Stimulated activated CD4-positive, alpha-beta T cell treated with anti-CD3 and anti-CD28 coated beads, Interleukin-4, amount 100 ng/mL, for 4 hours (primary cell): ENCODE results near the gene SCAANT1.

Experiments used
- DNase-seq, 2 experiments: peaks; one replicate each; pipeline ENCODE4 v3.0.0-alpha.2; 2020

The SCAANT1 gene

DNA sequence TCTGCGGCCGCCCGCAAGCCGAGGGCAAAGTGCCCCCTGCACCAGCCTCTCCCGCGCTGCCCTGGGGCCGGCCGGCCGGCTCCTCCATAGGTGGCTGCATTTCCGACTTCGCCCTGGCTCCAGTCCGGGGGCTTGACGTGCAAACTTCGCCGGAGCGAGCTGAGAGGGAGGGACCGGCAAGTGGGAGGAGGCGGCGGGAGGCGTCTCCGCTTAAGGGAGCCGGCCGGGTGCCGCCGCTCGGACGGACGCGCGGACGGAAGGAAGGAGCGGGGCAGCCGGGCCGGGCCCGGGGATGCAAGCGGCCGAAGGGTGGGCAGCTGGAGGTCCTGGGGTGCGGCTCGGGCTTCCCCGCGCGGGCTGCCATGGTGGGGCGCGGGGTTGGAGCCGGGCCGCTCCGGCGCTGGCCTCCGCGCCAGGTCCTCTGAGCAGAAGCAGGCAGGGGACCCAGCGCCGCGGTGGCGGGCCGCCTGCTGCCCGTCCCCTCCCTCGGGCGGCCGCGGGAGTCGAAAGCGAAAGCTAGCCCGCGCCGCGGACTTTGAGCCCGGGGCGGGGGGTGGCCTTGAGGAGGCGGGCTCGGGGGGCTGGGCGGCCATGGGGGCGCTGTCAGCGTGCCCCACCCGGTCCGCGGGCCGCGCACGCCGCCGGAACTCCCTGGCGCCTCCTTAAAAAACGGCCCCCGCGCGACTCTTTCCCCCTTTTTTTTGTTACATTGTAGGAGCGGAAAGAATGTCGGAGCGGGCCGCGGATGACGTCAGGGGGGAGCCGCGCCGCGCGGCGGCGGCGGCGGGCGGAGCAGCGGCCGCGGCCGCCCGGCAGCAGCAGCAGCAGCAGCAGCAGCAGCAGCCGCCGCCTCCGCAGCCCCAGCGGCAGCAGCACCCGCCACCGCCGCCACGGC, at the start of gene SCAANT1:
Gene SCAANT1 (minus strand): TSS at position 511 of the 895 bp plus-strand sequence.
- DNase-seq: peak; percentile 78 to 86

- no peak for DNase-seq
Observed at GRCh38 chr3:63961891-63962290, 49.7 kb upstream of the SCAANT1 start.

DNA sequence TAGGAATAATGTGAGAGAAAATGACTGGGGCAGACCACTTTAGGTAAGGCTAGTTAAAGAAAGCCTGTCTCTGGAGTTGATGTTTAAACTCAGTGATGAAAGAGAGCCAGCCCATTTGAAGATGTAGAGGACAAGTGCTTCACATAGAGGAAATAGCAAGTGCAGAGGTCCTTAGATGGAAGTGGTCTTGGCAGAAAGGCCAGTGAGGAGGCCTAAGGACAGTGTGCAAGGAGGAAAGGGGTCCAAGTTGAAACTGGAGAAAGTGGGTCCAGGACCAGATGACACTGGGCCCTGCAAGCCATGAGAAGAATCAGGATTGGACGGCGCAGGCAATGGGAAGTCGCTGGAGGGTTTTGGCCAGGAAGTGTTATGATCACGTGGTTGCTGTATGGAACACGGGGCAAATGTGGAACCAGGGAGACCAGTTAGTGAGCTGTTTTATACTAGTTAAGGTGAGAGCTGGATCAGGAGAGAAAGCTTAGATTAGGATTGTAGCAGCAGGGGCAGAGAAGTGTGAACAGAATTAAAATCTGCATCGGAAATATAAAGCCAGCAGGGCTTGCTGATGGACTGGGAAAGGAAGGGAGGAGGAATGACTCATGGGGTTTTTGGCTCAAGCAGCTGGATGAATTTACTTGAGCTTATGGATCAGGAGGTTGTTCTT, 48.0 kb upstream of the SCAANT1 start:
- no peak for DNase-seq

DNA sequence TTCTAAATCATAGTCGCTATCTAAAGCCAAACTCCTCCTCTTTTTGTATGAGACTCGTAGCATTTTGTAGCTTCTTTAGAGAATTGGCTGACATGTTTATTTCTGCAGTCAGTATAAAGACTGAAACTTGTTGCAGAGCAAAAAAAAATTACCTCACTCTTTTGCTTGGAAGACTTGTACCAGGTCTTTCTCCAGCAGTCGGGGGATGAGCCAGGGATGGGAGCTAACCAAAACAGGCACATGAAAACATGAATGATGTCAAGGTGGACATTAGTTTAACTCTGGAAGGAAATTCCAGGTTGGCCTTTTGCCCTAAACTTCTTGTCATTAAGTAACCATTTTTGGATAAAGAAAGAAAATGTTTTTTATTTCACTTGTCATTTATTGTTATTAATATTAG, 47.0 kb upstream of the SCAANT1 start:
- DNase-seq: no peak

DNA sequence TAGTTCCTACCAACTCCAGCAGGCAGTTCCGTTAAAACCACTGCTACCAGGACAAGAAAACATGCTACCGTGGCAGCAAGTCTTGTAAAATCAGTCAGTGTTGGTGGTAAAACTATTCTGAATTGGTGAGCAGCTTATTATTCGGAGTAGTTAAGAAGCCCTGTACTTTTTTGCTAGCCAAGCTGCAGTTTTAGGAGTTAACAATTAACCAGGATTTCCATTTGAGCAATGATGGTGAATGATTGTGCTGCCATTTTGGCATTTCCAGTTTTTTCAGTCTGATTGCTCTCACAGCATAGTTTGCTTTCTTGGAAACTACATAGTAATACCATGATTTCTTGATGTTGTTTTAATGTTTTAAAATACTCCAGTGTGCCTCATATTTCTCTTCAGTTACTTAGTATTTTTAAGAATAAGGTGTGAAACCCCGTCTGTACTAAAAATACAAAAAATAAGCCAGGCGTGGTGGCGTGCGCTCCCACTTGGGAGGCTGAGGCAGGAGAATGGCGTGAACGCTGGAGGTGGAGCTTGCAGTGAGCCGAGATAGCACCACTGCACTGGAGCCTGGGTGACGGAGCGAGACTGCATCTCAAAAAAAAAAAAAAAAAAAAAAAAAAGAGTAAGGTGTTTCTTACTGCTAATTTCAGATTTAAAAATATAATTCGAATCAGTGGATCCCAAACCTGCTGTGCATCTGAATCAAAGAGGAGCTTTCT, 43.8 kb upstream of the SCAANT1 start:
- DNase-seq: no peak

GRCh38 chr3:63955036-63955650, 43.0 kb upstream of the SCAANT1 start:
- no peak for DNase-seq

- no peak for DNase-seq
Observed at GRCh38 chr3:63954182-63954581, 42.0 kb upstream of the SCAANT1 start.

GRCh38 chr3:63952248-63952594, 40.0 kb upstream of the SCAANT1 start:
- DNase-seq: no peak

DNA sequence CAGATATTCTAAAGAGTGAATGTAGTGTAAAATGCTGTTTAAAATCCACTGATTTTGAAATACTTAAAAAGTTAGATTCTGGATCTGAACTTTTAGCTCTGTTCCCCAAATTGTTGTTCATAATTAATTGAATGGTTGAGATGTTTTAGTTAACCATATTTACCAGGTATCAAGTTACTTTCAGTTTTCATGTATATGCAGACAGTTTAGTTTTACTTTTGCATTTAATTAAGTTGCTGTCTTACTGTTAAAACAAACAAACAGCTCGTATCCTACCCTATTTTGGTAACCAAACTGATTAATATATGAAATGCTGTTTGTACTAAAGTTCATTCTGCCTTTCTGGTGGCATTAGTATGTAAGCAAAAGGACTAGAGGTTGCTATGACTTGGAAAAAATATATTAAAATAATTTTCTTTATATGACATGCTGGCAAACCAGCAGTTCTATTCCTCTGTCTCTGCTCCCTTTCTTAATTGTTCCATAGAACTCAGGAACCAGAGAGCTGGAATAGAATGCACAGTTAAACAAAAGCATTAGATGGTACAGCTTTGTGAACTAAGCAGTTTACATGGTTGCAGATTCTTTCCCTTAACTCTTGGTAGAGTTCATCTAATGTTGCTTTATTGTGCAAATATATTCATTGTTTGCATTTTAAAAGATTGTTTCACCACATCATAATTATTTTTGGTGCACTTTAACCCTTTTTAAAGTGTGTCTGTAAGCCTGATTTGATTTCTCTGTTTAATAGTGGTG, 39.5 kb upstream of the SCAANT1 start:
- DNase-seq: no peak

GRCh38 chr3:63950698-63951097, 38.5 kb upstream of the SCAANT1 start:
- no peak for DNase-seq

- DNase-seq: no peak
Observed at GRCh38 chr3:63949005-63949404, 36.8 kb upstream of the SCAANT1 start.

- no peak for DNase-seq
Observed at GRCh38 chr3:63947594-63947993, 35.4 kb upstream of the SCAANT1 start.

GRCh38 chr3:63946753-63947152, 34.6 kb upstream of the SCAANT1 start:
- no peak for DNase-seq

DNA sequence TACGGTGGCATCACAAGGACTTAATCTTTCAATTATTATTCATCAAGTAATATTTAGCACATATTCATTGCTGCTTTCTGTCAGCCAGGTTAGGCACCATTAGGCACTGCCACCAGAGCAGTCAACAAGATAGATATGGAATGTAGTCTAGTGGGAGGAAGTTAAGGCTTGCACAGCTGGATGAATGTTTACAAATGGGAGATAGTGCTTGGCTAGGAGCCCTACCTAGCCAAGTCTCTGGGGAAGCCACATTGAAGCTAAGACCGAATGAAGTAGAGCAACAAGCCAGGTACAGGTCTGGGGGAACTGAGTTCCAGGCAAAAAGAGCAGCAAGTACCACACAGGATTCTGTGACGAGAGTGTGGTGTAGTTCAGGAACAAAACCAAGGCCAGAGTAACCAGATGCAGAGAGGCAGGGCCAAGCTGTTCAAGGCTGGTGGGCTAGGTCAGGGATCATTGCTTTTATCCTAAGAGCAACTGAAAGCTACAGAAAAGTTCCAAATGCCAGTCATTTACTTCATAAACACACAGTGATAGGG, 33.4 kb upstream of the SCAANT1 start:
- DNase-seq: no peak

GRCh38 chr3:63943678-63944077, 31.5 kb upstream of the SCAANT1 start:
- no peak for DNase-seq

GRCh38 chr3:63942528-63942927, 30.3 kb upstream of the SCAANT1 start:
- no peak for DNase-seq

DNA sequence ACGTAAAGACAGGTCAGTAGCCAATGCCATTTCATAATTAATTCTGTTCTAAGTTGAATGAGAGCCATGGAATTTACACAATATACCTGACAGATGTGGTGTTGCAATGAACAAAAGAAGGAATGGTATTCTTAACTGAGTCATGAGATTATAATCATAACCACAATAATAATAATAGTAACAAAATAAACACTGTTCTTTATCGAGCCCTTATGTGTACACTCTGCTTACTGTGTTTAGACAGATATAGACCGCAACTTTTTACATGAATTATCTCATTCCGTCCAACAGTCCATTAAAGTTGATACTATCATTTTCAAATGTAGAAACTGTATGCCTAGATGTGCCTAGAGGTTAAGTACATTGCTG, 28.2 kb upstream of the SCAANT1 start:
- no peak for DNase-seq

GRCh38 chr3:63937661-63938651, 25.8 kb upstream of the SCAANT1 start:
- DNase-seq: no peak

DNA sequence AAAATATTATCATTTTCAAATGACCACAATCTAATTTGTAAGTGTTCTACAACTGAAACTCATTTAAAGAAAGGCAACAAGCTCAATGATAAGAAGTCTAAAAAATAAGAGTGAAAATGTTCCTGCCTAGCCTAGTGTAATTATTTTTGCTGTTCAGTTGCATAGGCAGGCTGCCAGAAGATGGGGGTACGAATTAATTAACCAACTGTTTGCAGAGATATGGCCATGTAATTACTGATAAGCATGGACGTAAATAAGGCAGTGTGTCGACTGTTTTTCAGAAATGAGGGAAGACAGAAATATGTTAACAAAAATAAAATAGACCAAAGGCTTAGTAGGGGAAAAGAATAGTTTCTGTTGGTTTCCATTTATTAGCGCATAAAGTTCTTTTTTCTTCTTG, 24.7 kb upstream of the SCAANT1 start:
- DNase-seq: no peak

GRCh38 chr3:63934041-63934866, 22.1 kb upstream of the SCAANT1 start:
- DNase-seq: no peak
